Fibroblast of pulmonary artery (primary cell): Measurements from ENCODE around the gene BLCAP.

Source experiments
- DNase-seq: peaks from one replicate; pipeline ENCODE4 v3.0.0-alpha.2; 2010; ENCODE audit warnings: low read depth
- H3K4me3 ChIP-seq: replicated peaks from 2 replicates; pipeline ENCODE4 v1.5.1; 2011; ENCODE audit warnings: low read depth, mild to moderate bottlenecking, control low read depth, low read length, moderate library complexity
- CTCF ChIP-seq: IDR thresholded peaks from 2 replicates; pipeline ENCODE4 v1.5.1; 2011; ENCODE audit warnings: mild to moderate bottlenecking, control low read depth, low read length, inconsistent platforms; ENCODE audit errors: missing control alignments

The BLCAP gene

DNA sequence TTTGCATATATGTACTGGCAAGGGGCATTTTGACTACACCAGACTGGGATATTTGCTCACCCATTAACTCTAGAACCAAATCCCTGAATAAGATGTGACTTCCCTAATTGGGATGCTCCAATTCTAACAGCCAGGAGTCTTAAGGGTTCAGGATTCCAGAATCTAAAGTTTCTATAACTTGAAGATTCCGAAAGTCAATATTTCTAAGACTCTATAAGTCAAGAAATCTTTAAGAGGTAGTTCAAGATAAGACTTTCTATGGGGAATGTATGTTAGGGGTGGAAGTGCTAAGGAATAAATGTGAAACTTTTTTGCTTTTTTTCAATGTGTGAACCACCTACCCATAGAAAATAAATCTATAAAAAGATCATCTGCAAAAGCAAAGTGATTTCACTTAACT, 42.7 kb upstream of the BLCAP start:
- no peak overlapping the region for H3K4me3 ChIP-seq
- no peak for TF ChIP-seq CTCF
- DNase-seq: no peak

- no peak for TF ChIP-seq CTCF
Observed at GRCh38 chr20:37567671-37568588, 40.3 kb upstream of the BLCAP start.

DNA sequence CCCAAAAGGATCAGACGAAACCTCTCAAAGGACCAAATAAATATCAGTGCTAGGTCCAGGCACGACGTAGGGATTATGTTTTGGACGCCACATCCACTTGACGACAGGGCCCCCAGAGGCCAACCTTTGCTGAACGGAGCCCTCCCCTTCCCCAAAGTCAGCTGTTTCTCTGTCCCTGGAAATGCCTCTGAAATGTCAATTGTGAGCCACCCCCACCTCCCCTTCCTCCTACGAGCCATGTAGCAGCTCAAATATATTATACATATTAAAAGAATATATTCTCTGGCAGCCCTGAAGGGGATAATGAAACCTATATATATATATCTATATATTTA, 39.6 kb upstream of the BLCAP start:
- TF ChIP-seq CTCF: no peak
- DNase-seq: no peak
- H3K4me3 ChIP-seq: no peak overlapping the region

More at GRCh38 chr20:37567671-37568588, 40.3 kb upstream of the BLCAP start:
- peak; percentile 4 for DNase-seq
- no peak overlapping the region for H3K4me3 ChIP-seq

DNA sequence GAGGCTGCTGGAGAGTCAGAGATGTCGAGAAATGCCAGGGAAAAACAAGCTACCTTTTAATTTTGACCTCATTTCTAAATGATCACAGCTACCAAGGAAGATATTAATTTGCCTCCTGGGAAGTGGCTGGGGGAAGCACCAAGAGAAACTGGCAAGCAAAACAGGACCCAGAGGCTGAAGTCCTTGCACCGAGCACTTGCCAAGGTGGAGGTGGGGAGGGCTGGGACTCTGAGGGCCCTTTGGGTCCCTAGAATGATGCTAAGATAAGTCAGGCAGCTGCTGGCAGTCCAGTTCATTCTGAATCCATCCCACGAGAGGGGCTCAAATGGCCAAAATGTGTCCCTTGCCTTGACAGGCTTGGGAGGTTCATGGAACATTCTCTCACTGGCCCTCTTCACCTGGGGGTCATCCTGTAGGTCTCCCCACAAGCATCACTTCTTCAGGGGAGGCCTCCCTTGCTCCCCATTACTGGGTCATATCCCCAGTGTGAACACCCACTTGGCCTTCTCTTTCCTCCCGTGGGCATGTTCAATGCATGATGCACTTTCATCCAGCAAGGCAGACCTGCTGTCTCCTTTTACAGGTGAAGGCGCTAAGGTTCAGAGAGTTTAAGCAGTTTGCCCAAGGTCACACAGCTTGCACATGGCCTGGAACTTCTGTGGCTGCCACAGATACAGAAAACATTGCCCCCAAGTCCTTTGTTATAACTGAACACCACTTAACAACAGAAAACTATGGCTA, 39.1 kb upstream of the BLCAP start:
- DNase-seq: no peak
- no peak overlapping the region for H3K4me3 ChIP-seq
- no peak for TF ChIP-seq CTCF

DNA sequence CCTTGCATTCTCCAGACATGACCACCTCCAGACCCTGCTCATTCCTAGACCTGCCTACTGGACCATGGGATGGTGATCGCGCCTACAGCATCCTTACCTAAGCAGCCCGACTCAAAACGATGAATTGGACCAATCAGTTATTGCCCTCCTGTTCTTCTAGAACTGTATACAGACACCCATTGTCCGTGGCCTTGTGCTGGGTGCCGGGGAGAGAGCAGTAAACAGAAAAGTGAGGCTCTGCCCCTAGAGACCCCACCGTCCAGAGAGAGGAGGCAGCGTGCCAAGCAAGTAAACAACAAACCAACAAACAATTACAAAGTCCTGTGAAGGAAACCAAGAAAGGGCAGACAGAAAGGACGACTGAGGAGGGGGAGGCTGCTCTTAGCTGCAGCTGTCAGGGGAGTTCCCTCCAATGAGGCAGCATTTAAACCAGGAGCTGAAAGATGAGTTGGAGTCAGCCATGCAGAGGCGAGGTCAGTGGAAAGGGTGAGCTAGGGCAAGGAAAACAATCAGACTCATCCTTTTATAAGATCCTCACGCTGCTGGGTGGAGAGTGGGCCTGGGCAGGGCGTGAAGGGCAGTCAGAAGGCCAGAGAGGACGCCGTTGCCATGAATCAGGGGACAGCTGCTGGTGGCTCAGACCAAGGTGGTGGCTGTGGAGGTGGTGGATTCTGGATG, 37.6 kb upstream of the BLCAP start:
- DNase-seq: no peak
- TF ChIP-seq CTCF: no peak
- H3K4me3 ChIP-seq: no peak overlapping the region

GRCh38 chr20:37564388-37565133, 36.9 kb upstream of the BLCAP start:
- TF ChIP-seq CTCF: peak; percentile 76
- no peak overlapping the region for H3K4me3 ChIP-seq
- DNase-seq: peak; percentile 18
